HepG2 (cell line): ENCODE measurements around the gene SF3A2. TPM values are rescaled to one million over a fixed set of nuclear protein-coding genes. Genes with fewer than 3 reads are reported as not detected.

Experiments
- ATF1 ChIP-seq: IDR thresholded peaks from 2 replicates; pipeline ENCODE4 v1.6.1; 2016; ENCODE audit warnings: mild to moderate bottlenecking, control low read depth
- FOXA1 ChIP-seq, 2 experiments: fragments of 450-650 bp in 1 of 2; sonication (generic) in 1 of 2; formaldehyde crosslinking in 1 of 2; IDR thresholded peaks; 2 replicates each; pipeline versions ENCODE4 v1.4.0 to v1.6.1; 2016 to 2020; ENCODE audit warnings: missing genetic modification reagents in 1 of 2
- HNRNPL ChIP-seq: fragments of 200-400 bp; formaldehyde crosslinking; IDR thresholded peaks from 2 replicates; pipeline ENCODE4 v1.6.1; 2017; ENCODE audit warnings: mild to moderate bottlenecking, low read depth, low read length
- ISX ChIP-seq: sonication (generic); formaldehyde crosslinking; conservative IDR thresholded peaks from 2 replicates; pipeline ENCODE4 v1.5.0; 2020; ENCODE audit warnings: missing genetic modification reagents
- MAX ChIP-seq: IDR thresholded peaks from 2 replicates; pipeline ENCODE4 v1.6.1; 2012; ENCODE audit warnings: inconsistent platforms
- MBNL3 ChIP-seq: fragments of 250-450 bp; sonication (Bioruptor Pico); conservative IDR thresholded peaks from 2 replicates; pipeline ENCODE4 v1.8.0; 2022; ENCODE audit warnings: mild to moderate bottlenecking, inconsistent platforms
- MTA3 ChIP-seq: sonication (generic); formaldehyde crosslinking; IDR thresholded peaks from 2 replicates; pipeline ENCODE4 v1.4.0; 2020; ENCODE audit warnings: missing genetic modification reagents
- MYC ChIP-seq: sonication (generic); formaldehyde crosslinking; IDR thresholded peaks from 2 replicates; pipeline ENCODE4 v1.9.0; 2021; ENCODE audit warnings: missing genetic modification reagents, borderline replicate concordance
- PRMT3 ChIP-seq: sonication (generic); formaldehyde crosslinking; IDR thresholded peaks from 2 replicates; pipeline ENCODE4 v1.8.1; 2022; ENCODE audit warnings: low read depth, mild to moderate bottlenecking, moderate library complexity, missing genetic modification reagents, borderline replicate concordance
- SAP130 ChIP-seq: IDR thresholded peaks from 2 replicates; pipeline ENCODE4 v1.6.1; 2016; ENCODE audit warnings: low read depth
- ZBTB38 ChIP-seq: sonication (generic); formaldehyde crosslinking; IDR thresholded peaks from 2 replicates; pipeline ENCODE4 v1.5.1; 2020; ENCODE audit warnings: mild to moderate bottlenecking, missing genetic modification reagents
- ZHX2 ChIP-seq, 2 experiments: sonication (generic) in 1 of 2; formaldehyde crosslinking in 1 of 2; IDR thresholded peaks; 2 replicates each; pipeline versions ENCODE4 v1.6.1 to v1.9.0; 2014 to 2022; ENCODE audit warnings: antibody characterized with exemption in 1 of 2, borderline replicate concordance in 1 of 2, inconsistent platforms in 1 of 2, low read depth in 1 of 2, missing genetic modification reagents in 1 of 2
- ZNF589 ChIP-seq: sonication (generic); formaldehyde crosslinking; conservative IDR thresholded peaks from 2 replicates; pipeline ENCODE4 v1.8.0; 2022; ENCODE audit warnings: mild to moderate bottlenecking, moderate library complexity, missing genetic modification reagents
- ZNF737 ChIP-seq: sonication (generic); formaldehyde crosslinking; IDR thresholded peaks from 2 replicates; pipeline ENCODE4 v1.5.0; 2020; ENCODE audit warnings: missing genetic modification reagents, mild to moderate bottlenecking, borderline replicate concordance
- ZNF792 ChIP-seq: IDR thresholded peaks from 2 replicates; pipeline ENCODE4 v1.6.1; 2016
- polyA plus RNA-seq, 8 experiments: library from polyadenylated mRNA; depleted of rRNA in 3 of 8; stranded (reverse) in 7 of 8; unstranded in 1 of 8; fragments of >200 nt; fragmentation: Illumina TruSeq in 4 of 8; extraction: Trizol in 4 of 8; gene quantifications; 2 replicates each; pipeline versions ENCODE4 v1.2.1 to v1.2.3, GENCODE V29; 2011 to 2016; ENCODE audit warnings: low read depth in 4 of 8, missing spikeins in 1 of 8, mixed read lengths in 1 of 8; ENCODE audit not compliant: insufficient read depth in 1 of 8
- total RNA-seq, 5 experiments: library from RNA; depleted of rRNA; stranded (reverse); fragments of >200 nt; fragmentation: Illumina TruSeq; extraction: Trizol; gene quantifications; 2 replicates each; pipeline ENCODE4 v1.2.3, GENCODE V29; 2016; ENCODE audit warnings: low read depth in 1 of 5
- TF ChIP-seq, protein P1 (sequence below): IDR thresholded peaks from 2 replicates; pipeline ENCODE4 v1.6.1; 2018; ENCODE audit warnings: missing genetic modification reagents
- TF ChIP-seq, protein P2 (sequence below): sonication (generic); formaldehyde crosslinking; IDR thresholded peaks from 2 replicates; pipeline ENCODE4 v1.5.0; 2020; ENCODE audit warnings: missing genetic modification reagents
- TF ChIP-seq, protein P3 (sequence below): sonication (generic); formaldehyde crosslinking; IDR thresholded peaks from 2 replicates; pipeline ENCODE4 v1.4.0; 2020; ENCODE audit warnings: missing genetic modification reagents

SF3A2 gene
- total and polyA plus RNA-seq, 2 of the 13 experiments (the other 11 are each of a cell fraction or from before 2014, with no cell fraction given): 8.6 to 8.8 TPM

- TF ChIP-seq, protein P1, sequence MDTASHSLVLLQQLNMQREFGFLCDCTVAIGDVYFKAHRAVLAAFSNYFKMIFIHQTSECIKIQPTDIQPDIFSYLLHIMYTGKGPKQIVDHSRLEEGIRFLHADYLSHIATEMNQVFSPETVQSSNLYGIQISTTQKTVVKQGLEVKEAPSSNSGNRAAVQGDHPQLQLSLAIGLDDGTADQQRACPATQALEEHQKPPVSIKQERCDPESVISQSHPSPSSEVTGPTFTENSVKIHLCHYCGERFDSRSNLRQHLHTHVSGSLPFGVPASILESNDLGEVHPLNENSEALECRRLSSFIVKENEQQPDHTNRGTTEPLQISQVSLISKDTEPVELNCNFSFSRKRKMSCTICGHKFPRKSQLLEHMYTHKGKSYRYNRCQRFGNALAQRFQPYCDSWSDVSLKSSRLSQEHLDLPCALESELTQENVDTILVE: peak; percentile 62; the same call in 1 of the 2 replicates
- TF ChIP-seq ZNF589 (CRISPR knock-in tag) (0 out of 2 replicates have a peak, but pooled peaks have one; percentile 35), ZHX2 (IDR thresholded peaks at IDR 0.05; ENCODE audit: low read depth) (peak; percentile 65), ZHX2 (CRISPR knock-in tag; IDR thresholded peaks at IDR 0.05; ENCODE audit: borderline replicate concordance) (no peak), SAP130 (CRISPR knock-in tag) (peak; percentile 57), PRMT3 (CRISPR knock-in tag) (no peak), MAX (peak; percentile 45; the same call in 1 of the 2 replicates), MYC (CRISPR knock-in tag) (peak; percentile 43; the same call in 1 of the 2 replicates), ATF1 (no peak), HNRNPL (0 out of 2 replicates have a peak, but pooled peaks have one; percentile 37), MBNL3 (CRISPR knock-in tag) (no peak), MTA3 (CRISPR knock-in tag) (no peak), FOXA1 (IDR thresholded peaks at IDR 0.05) (no peak), FOXA1 (CRISPR knock-in tag; IDR thresholded peaks at IDR 0.05) (peak; percentile 70), ZBTB38 (CRISPR knock-in tag) (0 out of 2 replicates have a peak, but pooled peaks have one; percentile 8), ZNF737 (CRISPR knock-in tag) (0 out of 2 replicates have a peak, but pooled peaks have one; percentile 18), ISX (CRISPR knock-in tag) (no peak), ZNF792 (CRISPR knock-in tag) (no peak)
- TF ChIP-seq, protein P2, sequence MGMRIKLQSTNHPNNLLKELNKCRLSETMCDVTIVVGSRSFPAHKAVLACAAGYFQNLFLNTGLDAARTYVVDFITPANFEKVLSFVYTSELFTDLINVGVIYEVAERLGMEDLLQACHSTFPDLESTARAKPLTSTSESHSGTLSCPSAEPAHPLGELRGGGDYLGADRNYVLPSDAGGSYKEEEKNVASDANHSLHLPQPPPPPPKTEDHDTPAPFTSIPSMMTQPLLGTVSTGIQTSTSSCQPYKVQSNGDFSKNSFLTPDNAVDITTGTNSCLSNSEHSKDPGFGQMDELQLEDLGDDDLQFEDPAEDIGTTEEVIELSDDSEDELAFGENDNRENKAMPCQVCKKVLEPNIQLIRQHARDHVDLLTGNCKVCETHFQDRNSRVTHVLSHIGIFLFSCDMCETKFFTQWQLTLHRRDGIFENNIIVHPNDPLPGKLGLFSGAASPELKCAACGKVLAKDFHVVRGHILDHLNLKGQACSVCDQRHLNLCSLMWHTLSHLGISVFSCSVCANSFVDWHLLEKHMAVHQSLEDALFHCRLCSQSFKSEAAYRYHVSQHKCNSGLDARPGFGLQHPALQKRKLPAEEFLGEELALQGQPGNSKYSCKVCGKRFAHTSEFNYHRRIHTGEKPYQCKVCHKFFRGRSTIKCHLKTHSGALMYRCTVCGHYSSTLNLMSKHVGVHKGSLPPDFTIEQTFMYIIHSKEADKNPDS (CRISPR knock-in tag): 0 out of 2 replicates have a peak, but pooled peaks have one; percentile 59
- TF ChIP-seq, protein P3, sequence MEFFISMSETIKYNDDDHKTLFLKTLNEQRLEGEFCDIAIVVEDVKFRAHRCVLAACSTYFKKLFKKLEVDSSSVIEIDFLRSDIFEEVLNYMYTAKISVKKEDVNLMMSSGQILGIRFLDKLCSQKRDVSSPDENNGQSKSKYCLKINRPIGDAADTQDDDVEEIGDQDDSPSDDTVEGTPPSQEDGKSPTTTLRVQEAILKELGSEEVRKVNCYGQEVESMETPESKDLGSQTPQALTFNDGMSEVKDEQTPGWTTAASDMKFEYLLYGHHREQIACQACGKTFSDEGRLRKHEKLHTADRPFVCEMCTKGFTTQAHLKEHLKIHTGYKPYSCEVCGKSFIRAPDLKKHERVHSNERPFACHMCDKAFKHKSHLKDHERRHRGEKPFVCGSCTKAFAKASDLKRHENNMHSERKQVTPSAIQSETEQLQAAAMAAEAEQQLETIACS: peak; percentile 36; the same call in 1 of the 2 replicates
Measured at GRCh38 chr19:2270423-2271233, 34.0 kb downstream of the SF3A2 start (continued).
